Gastroesophageal sphincter (tissue), 4 donors: ENCODE measurements around the gene EARS2. TPM values are rescaled to one million over a fixed set of nuclear protein-coding genes. Genes with fewer than 3 reads are reported as not detected.

Experiments used
- ATAC-seq: fragments of 150-250 bp; one replicate; pipeline ENCODE4 v1.9.1; 2016; ENCODE audit warnings: mild to moderate bottlenecking, moderate library complexity
- H3K27ac ChIP-seq, 4 donors: fragments of 200-600 bp; sonication (generic) in 3 of 4; 1 replicate in 3 of 4; 2 replicates in 1 of 4; pipeline ENCODE4 v1.5.1; 2016 to 2019
- H3K27me3 ChIP-seq: fragments of 200-600 bp; sonication (generic); one replicate; pipeline ENCODE4 v1.5.1; 2019
- H3K36me3 ChIP-seq, 2 donors: fragments of 200-600 bp; sonication (generic); one replicate each; pipeline ENCODE4 v1.5.1; 2019; ENCODE audit warnings: control low read depth in 1 of 2
- H3K4me1 ChIP-seq, 3 donors: fragments of 200-600 bp; sonication (generic); 1 replicate in 2 of 3; 2 replicates in 1 of 3; pipeline ENCODE4 v1.5.1; 2016 to 2019; ENCODE audit warnings: control low read depth in 2 of 3
- H3K4me3 ChIP-seq, 2 donors: fragments of 200-600 bp; sonication (generic); one replicate each; pipeline ENCODE4 v1.5.1; 2019; ENCODE audit warnings: mild to moderate bottlenecking in 1 of 2, moderate library complexity in 1 of 2
- H3K9me3 ChIP-seq, 3 donors: fragments of 200-600 bp; sonication (generic); one replicate each; pipeline ENCODE4 v1.5.1; 2017 to 2019; ENCODE audit warnings: control low read depth in 2 of 3
- EP300 ChIP-seq: sonication (generic); formaldehyde crosslinking; IDR thresholded peaks from one replicate; pipeline ENCODE4 v1.6.1; 2017; ENCODE audit warnings: antibody characterized with exemption, mild to moderate bottlenecking
- POLR2A ChIP-seq, 2 donors: fragments of 450-650 bp; IDR thresholded peaks; one replicate each; pipeline ENCODE4 v1.6.1; 2017; ENCODE audit warnings: antibody characterized with exemption in 2 of 2, mild to moderate bottlenecking in 2 of 2, moderate library complexity in 1 of 2
- POLR2AphosphoS5 ChIP-seq: sonication (generic); formaldehyde crosslinking; IDR thresholded peaks from one replicate; pipeline ENCODE4 v1.6.1; 2017; ENCODE audit warnings: antibody characterized with exemption
- WGBS, 2 donors: methylation state at CpG; one replicate each; pipeline ENCODE4 v1.1.5; 2018; ENCODE audit warnings: low coverage in 1 of 2; 5-methylcytosine and 5-hydroxymethylcytosine counted together
- total RNA-seq, 4 donors: library from RNA; depleted of rRNA; stranded (reverse); fragments of >200 nt; gene quantifications; one replicate each; pipeline ENCODE4 v1.1.0, GENCODE V29; 2016
- TF ChIP-seq, protein P1 (sequence below), 4 experiments: fragments of 200-600 bp in 2 of 4; fragments of 450-650 bp in 2 of 4; sonication (generic) in 1 of 4; IDR thresholded peaks; one replicate each; pipeline ENCODE4 v1.5.1; 2017 to 2019; ENCODE audit warnings: antibody characterized with exemption in 4 of 4, mild to moderate bottlenecking in 2 of 4, moderate library complexity in 2 of 4

Gene EARS2
- total RNA-seq, 4 donors from 2014 or later = 9.5 to 28.5 (median 18.8) TPM

DNA sequence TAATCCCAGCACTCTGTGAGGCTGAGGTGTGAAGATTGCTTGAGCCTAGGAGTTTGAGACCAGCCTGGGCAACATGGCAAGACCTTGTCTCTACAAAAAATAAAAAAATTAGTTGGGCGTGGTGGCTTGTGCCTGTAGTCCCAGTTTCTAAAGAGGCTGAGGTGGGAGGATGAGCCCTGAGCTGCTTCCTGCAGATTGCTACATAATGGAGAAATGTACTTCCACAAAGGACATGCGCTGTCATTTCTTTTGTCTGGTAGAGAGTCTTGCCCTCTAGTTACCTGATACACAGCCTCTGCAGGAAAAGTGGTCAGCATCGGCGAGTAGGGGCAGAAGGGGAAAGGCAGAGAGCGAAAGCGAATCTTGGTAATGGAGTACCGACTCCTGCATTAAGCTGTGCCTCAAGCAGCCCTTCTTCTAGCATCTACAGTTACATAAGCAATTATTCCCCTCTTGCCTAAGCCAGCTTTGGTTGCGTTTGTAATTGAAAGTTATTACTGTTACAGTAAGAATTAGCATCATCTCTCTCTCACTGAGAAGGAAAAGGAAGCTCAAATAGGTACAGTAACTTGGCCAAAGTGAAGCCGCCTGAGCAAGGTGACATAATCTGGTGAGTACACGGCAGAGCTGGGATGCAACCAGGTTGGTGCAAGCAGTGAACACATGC lies 28.4 kb downstream of the EARS2 start:
- Histone ChIP-seq H3K36me3 (peaks cover 0 to 94% of the 10 kb centered on the region in 2 donors), H3K27ac (no peak overlapping the region), H3K4me1 (no peaks in the 10 kb centered on the region), H3K9me3 (no peaks in the 10 kb centered on the region), H3K27me3 (no peaks in the 10 kb centered on the region), H3K4me3 (no peak overlapping the region)
- 89 to 90% methylated on average over 7 to 8 of the region's 10 CpGs for WGBS, 2 donors
- TF ChIP-seq POLR2A (IDR thresholded peaks at IDR 0.05) = no peak
- no peak for TF ChIP-seq EP300
- TF ChIP-seq POLR2AphosphoS5 = no peak
- TF ChIP-seq, protein P1, sequence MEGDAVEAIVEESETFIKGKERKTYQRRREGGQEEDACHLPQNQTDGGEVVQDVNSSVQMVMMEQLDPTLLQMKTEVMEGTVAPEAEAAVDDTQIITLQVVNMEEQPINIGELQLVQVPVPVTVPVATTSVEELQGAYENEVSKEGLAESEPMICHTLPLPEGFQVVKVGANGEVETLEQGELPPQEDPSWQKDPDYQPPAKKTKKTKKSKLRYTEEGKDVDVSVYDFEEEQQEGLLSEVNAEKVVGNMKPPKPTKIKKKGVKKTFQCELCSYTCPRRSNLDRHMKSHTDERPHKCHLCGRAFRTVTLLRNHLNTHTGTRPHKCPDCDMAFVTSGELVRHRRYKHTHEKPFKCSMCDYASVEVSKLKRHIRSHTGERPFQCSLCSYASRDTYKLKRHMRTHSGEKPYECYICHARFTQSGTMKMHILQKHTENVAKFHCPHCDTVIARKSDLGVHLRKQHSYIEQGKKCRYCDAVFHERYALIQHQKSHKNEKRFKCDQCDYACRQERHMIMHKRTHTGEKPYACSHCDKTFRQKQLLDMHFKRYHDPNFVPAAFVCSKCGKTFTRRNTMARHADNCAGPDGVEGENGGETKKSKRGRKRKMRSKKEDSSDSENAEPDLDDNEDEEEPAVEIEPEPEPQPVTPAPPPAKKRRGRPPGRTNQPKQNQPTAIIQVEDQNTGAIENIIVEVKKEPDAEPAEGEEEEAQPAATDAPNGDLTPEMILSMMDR (IDR thresholded peaks at IDR 0.05) = no peak
- ATAC-seq = no peak

- no peaks in the 10 kb centered on the region for H3K27me3 ChIP-seq
- H3K4me1 ChIP-seq = no peaks in the 10 kb centered on the region
- no peak overlapping the region for H3K27ac ChIP-seq
- WGBS, 2 donors = 92 to 97% methylated on average over 5 of the region's 11 CpGs
- H3K9me3 ChIP-seq = no peaks in the 10 kb centered on the region
- peaks cover 0 to 94% of the 10 kb centered on the region in 2 donors for H3K36me3 ChIP-seq
- H3K4me3 ChIP-seq = no peak overlapping the region
- no peak for ATAC-seq
- TF ChIP-seq, protein P1 (IDR thresholded peaks at IDR 0.05) = no peak
- no peak for TF ChIP-seq POLR2A (IDR thresholded peaks at IDR 0.05)
- no peak for TF ChIP-seq POLR2AphosphoS5
- TF ChIP-seq EP300 = no peak
These were observed 29.0 kb downstream of the EARS2 start for GRCh38 chr16:23527961-23528643.

- Histone ChIP-seq H3K27me3 (no peaks in the 10 kb centered on the region), H3K9me3 (no peaks in the 10 kb centered on the region), H3K36me3 (peaks cover 0 to 79% of the 10 kb centered on the region in 2 donors), H3K27ac (no peak overlapping the region), H3K4me1 (no peaks in the 10 kb centered on the region), H3K4me3 (no peak overlapping the region)
- ATAC-seq = no peak
- WGBS, 2 donors = 82 to 100% methylated on average over 2 to 3 of the region's 3 CpGs
- TF ChIP-seq, protein P1 (IDR thresholded peaks at IDR 0.05) = no peak
- TF ChIP-seq EP300 = no peak
- no peak for TF ChIP-seq POLR2A (IDR thresholded peaks at IDR 0.05)
- TF ChIP-seq POLR2AphosphoS5 = no peak
These were observed 32.3 kb downstream of the EARS2 start for GRCh38 chr16:23524886-23525285.

DNA sequence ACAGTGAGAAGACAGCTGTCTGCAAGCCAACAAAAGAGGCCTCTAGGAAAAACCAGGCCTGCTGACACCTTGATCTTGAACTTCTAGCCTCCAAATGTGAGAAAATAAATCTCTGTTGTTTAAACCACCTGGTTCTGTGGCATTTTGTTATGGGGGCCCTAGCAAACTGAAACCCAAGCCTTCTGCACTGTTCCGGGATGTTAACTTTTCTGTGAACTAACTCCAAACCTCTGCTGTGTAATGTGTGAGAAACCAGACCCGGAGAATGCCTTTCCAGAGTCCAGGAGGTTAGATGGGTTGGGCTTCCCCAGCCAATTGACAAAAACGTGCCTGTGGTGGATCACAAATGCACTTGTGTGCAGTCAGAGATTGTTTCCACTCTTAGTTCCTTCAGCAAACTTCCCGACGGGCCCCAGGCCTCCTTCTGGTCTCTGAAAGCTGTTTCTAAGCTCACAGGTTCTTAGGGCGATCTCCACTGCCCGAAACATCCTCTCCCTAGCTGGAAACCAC lies 33.2 kb downstream of the EARS2 start:
- peaks cover 0 to 77% of the 10 kb centered on the region in 2 donors for H3K36me3 ChIP-seq
- no peaks in the 10 kb centered on the region for H3K27me3 ChIP-seq

More for the DNA sequence above, 33.2 kb downstream of the EARS2 start:
- TF ChIP-seq EP300 (no peak), POLR2A (IDR thresholded peaks at IDR 0.05) (no peak), POLR2AphosphoS5 (no peak)
- TF ChIP-seq, protein P1 (IDR thresholded peaks at IDR 0.05) = no peak
- H3K4me1 ChIP-seq = no peaks in the 10 kb centered on the region
- H3K4me3 ChIP-seq = no peak overlapping the region
- H3K27ac ChIP-seq = no peak overlapping the region
- WGBS, 2 donors = 73 to 75% methylated on average over 6 to 7 of the region's 7 CpGs
- H3K9me3 ChIP-seq = no peaks in the 10 kb centered on the region
- ATAC-seq = no peak
